Keratinocyte (primary cell): Measurements from ENCODE around the gene USP6. TPM values are rescaled to one million over a fixed set of nuclear protein-coding genes. Genes with fewer than 3 reads are reported as not detected.
A peak's percentile ranks its signal among the peaks of the same experiment; 100 is the strongest.

Experiments used
- DNase-seq: peaks from one replicate; pipeline ENCODE4 v3.0.0-alpha.2; 2011; ENCODE audit warnings: low read depth, missing footprints, low spot score
- FAIRE-seq: peaks from 2 replicates; lab custom pipeline; 2011; peaks lifted over from hg19 to GRCh38; lab: Jason Lieb, UNC
- H2AFZ ChIP-seq: 2 replicates; pipeline ENCODE4 v1.6.0; 2012; ENCODE audit warnings: low read length, control low read depth, inconsistent platforms; ENCODE audit not compliant: control insufficient read depth
- H3K27ac ChIP-seq: 2 replicates; pipeline ENCODE4 v1.5.1; 2011; ENCODE audit warnings: low read length; ENCODE audit not compliant: control insufficient read depth, insufficient read depth
- H3K27me3 ChIP-seq: 3 replicates; pipeline ENCODE4 v1.6.0; 2011; ENCODE audit warnings: low read length; ENCODE audit not compliant: control insufficient read depth, insufficient read depth; ENCODE audit errors: extremely low read depth
- H3K36me3 ChIP-seq, 2 experiments: 2 replicates in 1 of 2; 3 replicates in 1 of 2; pipeline ENCODE4 v1.5.1; 2011; ENCODE audit warnings: low read length in 2 of 2, mild to moderate bottlenecking in 1 of 2; ENCODE audit not compliant: control insufficient read depth in 2 of 2, insufficient read depth in 2 of 2; ENCODE audit errors: extremely low read depth in 1 of 2
- H3K4me1 ChIP-seq: 3 replicates; pipeline ENCODE4 v1.5.1; 2011; ENCODE audit warnings: low read length; ENCODE audit not compliant: control insufficient read depth, insufficient read depth; ENCODE audit errors: extremely low read depth
- H3K4me2 ChIP-seq: 3 replicates; pipeline ENCODE4 v1.6.0; 2011; ENCODE audit warnings: low read depth, low read length; ENCODE audit not compliant: control insufficient read depth, insufficient read depth; ENCODE audit errors: extremely low read depth
- H3K4me3 ChIP-seq, 3 experiments: fragments of 200-600 bp in 1 of 3; sonication (generic) in 1 of 3; 2 replicates in 2 of 3; 3 replicates in 1 of 3; pipeline ENCODE4 v1.5.1; 2011 to 2016; ENCODE audit warnings: low read length in 3 of 3, mild to moderate bottlenecking in 3 of 3, control low read depth in 2 of 3, inconsistent platforms in 1 of 3, low read depth in 1 of 3, mixed read lengths in 1 of 3, mixed run types in 1 of 3, moderate library complexity in 1 of 3; ENCODE audit not compliant: control insufficient read depth in 2 of 3, insufficient read depth in 2 of 3; ENCODE audit errors: extremely low read depth in 1 of 3
- H3K79me2 ChIP-seq: 2 replicates; pipeline ENCODE4 v1.6.0; 2012; ENCODE audit warnings: low read length; ENCODE audit not compliant: control insufficient read depth, insufficient read depth
- H3K9ac ChIP-seq: 3 replicates; pipeline ENCODE4 v1.6.0; 2011; ENCODE audit warnings: low read length; ENCODE audit not compliant: control insufficient read depth, insufficient read depth; ENCODE audit errors: extremely low read depth
- H3K9me1 ChIP-seq: 3 replicates; pipeline ENCODE4 v1.6.0; 2011; ENCODE audit warnings: low read length; ENCODE audit not compliant: control insufficient read depth, insufficient read depth; ENCODE audit errors: extremely low read depth
- H3K9me3 ChIP-seq: 2 replicates; pipeline ENCODE4 v1.5.1; 2012; ENCODE audit warnings: low read depth, low read length; ENCODE audit not compliant: control insufficient read depth
- H4K20me1 ChIP-seq: 3 replicates; pipeline ENCODE4 v1.6.0; 2011; ENCODE audit warnings: low read length; ENCODE audit not compliant: control insufficient read depth, insufficient read depth; ENCODE audit errors: extremely low read depth
- CTCF ChIP-seq, 3 experiments: IDR thresholded peaks in 1 of 3; conservative IDR thresholded peaks in 1 of 3; optimal IDR thresholded peaks in 1 of 3; 2 replicates in 2 of 3; 3 replicates in 1 of 3; pipeline versions ENCODE3 to v1.5.1; 2011; ENCODE audit warnings: low read length in 3 of 3, mild to moderate bottlenecking in 3 of 3, moderate library complexity in 2 of 3, control low read depth in 1 of 3, inconsistent platforms in 1 of 3; ENCODE audit not compliant: insufficient read depth in 2 of 3; ENCODE audit errors: extremely low read depth in 1 of 3
- EZH2 ChIP-seq: IDR thresholded peaks from one replicate; pipeline ENCODE4 v1.6.1; 2012; ENCODE audit warnings: inconsistent platforms, mild to moderate bottlenecking, low read length, moderate library complexity
- dilution Hi-C: fragments of 300-500 bp; cut with MboI; formaldehyde crosslinking; loops from one replicate; pipeline ENCODE4 v1.7.0; 2020; ENCODE audit warnings: low sequenced_read_pairs; ENCODE audit not compliant: extremely low pct_ligation_motif_present
- polyA plus RNA-seq, 5 experiments: library from polyadenylated mRNA; depleted of rRNA in 3 of 5; stranded (reverse) in 3 of 5; stranded (forward) in 1 of 5; unstranded in 1 of 5; fragments of >200 nt; gene quantifications; 1 replicate in 1 of 5; 2 replicates in 3 of 5; 3 replicates in 1 of 5; pipeline versions ENCODE4 v1.2.1 to v1.2.3, GENCODE V29; 2011 to 2012; ENCODE audit warnings: missing spikeins in 2 of 5, low read depth in 1 of 5, low replicate concordance in 1 of 5

Gene USP6
- polyA plus RNA-seq, 1 donor (not counting 4 experiments of a cell fraction or from before 2014, with no cell fraction given): not detected

GRCh38 chr17:5110816-5111215 is 5.0 kb upstream of the USP6 start:
- H3K4me2 ChIP-seq: peak overlapping the region; percentile 98
- peak; percentile 63 for FAIRE-seq

GRCh38 chr17:5111402-5112204 is 4.2 kb upstream of the USP6 start, which contains the start of gene ZNF232:
TSS of gene ZNF232 (minus strand) at chr17:5111878. CDS start at chr17:5111822, 56 bp downstream.
- FAIRE-seq: peak; percentile 56
- peak within 1 kb of the TSS; percentile 34 for H3K27ac ChIP-seq

More at GRCh38 chr17:5110816-5111215, 5.0 kb upstream of the USP6 start:
- H2AFZ ChIP-seq: peak overlapping the region; percentile 98
- no peak overlapping the region for H3K27ac ChIP-seq
- no peak overlapping the region for H3K9ac ChIP-seq
- H3K4me3 ChIP-seq: peak overlapping the region; percentile 78 to 83 (median 83)
- TF ChIP-seq EZH2 (no peak), CTCF (optimal IDR thresholded peaks at IDR 0.05 in 1 of 3, IDR thresholded peaks at IDR 0.05 in 1 of 3, conservative IDR thresholded peaks at IDR 0.05 in 1 of 3; ENCODE audit: extremely low read depth in 1 of 3, insufficient read depth in 2 of 3, low read length in 3 of 3) (no peak)
- peaks cover 5% of the 10 kb centered on the region for H3K9me3 ChIP-seq
- DNase-seq: no peak
- no peaks in the 10 kb centered on the region for H4K20me1 ChIP-seq
- H3K4me1 ChIP-seq: peaks cover 10% of the 10 kb centered on the region
- H3K36me3 ChIP-seq: peaks cover 7 to 14% of the 10 kb centered on the region in 2 experiments
- peaks cover 12% of the 10 kb centered on the region for H3K27me3 ChIP-seq
- H3K9me1 ChIP-seq: no peaks in the 10 kb centered on the region
- H3K79me2 ChIP-seq: no peaks in the 10 kb centered on the region
- dilution Hi-C loops: no loop called here

More at GRCh38 chr17:5111402-5112204, 4.2 kb upstream of the USP6 start, which contains the start of gene ZNF232:
- Histone ChIP-seq H3K9me1 (no peaks in the 10 kb centered on the region), H3K27me3 (peaks cover 19% of the 10 kb centered on the region), H2AFZ (peak within 1 kb of the TSS; percentile 98), H3K4me2 (peak within 1 kb of the TSS; percentile 98), H3K4me1 (peaks cover 10% of the 10 kb centered on the region), H3K79me2 (no peaks in the 10 kb centered on the region), H3K9me3 (peaks cover 5% of the 10 kb centered on the region), H3K9ac (peak within 1 kb of the TSS; percentile 71), H3K36me3 (peaks cover 7 to 10% of the 10 kb centered on the region in 2 experiments), H4K20me1 (no peaks in the 10 kb centered on the region), H3K4me3 (peak within 1 kb of the TSS; percentile 78 to 83 (median 83))
- dilution Hi-C loops: no loop called here
- no peak for TF ChIP-seq EZH2
- TF ChIP-seq CTCF (optimal IDR thresholded peaks at IDR 0.05 in 1 of 3, IDR thresholded peaks at IDR 0.05 in 1 of 3, conservative IDR thresholded peaks at IDR 0.05 in 1 of 3; ENCODE audit: extremely low read depth in 1 of 3, insufficient read depth in 2 of 3, low read length in 3 of 3): peak in 2 of 3 experiments; percentile 2 to 13
- peak; percentile 56 for DNase-seq
